ENCODE measurements around the gene MAPK6.

MAPK6 gene

DNA sequence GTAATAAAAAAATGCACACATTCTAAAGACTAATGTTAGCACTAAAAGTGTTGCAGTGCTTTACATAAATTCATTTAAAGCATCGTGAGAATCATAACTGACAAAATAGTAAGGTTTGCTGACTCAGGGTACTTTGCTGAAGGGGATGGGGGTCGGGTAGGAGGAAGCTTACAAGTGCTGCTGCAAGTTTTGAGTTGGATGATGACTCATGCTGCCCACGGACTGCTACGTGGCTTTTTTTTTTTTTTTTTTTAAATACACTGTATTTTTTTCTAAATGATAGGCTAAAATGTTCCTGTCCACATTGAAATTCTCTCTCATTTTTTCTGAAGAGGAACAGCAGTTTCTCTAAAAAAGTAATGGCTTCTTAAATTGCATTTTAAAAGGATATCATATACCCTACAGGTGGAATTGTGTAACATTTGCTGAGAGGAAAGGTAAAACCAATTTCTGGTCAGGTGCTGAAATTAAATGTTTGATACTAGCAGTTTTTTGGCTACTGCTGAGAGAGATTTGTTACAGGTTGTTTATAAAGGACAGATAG is 2.2 kb downstream of the MAPK6 start (continued):
- TF ChIP-seq, protein P1, sequence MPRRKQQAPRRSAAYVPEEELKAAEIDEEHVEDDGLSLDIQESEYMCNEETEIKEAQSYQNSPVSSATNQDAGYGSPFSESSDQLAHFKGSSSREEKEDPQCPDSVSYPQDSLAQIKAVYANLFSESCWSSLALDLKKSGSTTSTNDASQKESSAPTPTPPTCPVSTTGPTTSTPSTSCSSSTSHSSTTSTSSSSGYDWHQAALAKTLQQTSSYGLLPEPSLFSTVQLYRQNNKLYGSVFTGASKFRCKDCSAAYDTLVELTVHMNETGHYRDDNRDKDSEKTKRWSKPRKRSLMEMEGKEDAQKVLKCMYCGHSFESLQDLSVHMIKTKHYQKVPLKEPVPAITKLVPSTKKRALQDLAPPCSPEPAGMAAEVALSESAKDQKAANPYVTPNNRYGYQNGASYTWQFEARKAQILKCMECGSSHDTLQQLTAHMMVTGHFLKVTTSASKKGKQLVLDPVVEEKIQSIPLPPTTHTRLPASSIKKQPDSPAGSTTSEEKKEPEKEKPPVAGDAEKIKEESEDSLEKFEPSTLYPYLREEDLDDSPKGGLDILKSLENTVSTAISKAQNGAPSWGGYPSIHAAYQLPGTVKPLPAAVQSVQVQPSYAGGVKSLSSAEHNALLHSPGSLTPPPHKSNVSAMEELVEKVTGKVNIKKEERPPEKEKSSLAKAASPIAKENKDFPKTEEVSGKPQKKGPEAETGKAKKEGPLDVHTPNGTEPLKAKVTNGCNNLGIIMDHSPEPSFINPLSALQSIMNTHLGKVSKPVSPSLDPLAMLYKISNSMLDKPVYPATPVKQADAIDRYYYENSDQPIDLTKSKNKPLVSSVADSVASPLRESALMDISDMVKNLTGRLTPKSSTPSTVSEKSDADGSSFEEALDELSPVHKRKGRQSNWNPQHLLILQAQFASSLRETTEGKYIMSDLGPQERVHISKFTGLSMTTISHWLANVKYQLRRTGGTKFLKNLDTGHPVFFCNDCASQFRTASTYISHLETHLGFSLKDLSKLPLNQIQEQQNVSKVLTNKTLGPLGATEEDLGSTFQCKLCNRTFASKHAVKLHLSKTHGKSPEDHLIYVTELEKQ (tag by site-specific recombination; IDR thresholded peaks at IDR 0.05; ENCODE audit: borderline replicate concordance), result no peak
- TF ChIP-seq ZNF664 (tag by site-specific recombination; IDR thresholded peaks at IDR 0.05) (0 out of 2 replicates have a peak, but pooled peaks have one; percentile 28), ZNF2 (tag by site-specific recombination; IDR thresholded peaks at IDR 0.05) (peak; percentile 58; the same call in 1 of the 2 replicates), ZNF292 (tag by site-specific recombination; IDR thresholded peaks at IDR 0.05; ENCODE audit: borderline replicate concordance, low read depth) (no peak), ZEB2 (tag by site-specific recombination; IDR thresholded peaks at IDR 0.05) (peak; percentile 66), ZFP69B (tag by site-specific recombination; IDR thresholded peaks at IDR 0.05) (0 out of 2 replicates have a peak, but pooled peaks have one; percentile 14), ZNF121 (tag by site-specific recombination; IDR thresholded peaks at IDR 0.05) (no peak), BCL11A (tag by site-specific recombination; IDR thresholded peaks at IDR 0.05; ENCODE audit: low read depth) (no peak)

DNA sequence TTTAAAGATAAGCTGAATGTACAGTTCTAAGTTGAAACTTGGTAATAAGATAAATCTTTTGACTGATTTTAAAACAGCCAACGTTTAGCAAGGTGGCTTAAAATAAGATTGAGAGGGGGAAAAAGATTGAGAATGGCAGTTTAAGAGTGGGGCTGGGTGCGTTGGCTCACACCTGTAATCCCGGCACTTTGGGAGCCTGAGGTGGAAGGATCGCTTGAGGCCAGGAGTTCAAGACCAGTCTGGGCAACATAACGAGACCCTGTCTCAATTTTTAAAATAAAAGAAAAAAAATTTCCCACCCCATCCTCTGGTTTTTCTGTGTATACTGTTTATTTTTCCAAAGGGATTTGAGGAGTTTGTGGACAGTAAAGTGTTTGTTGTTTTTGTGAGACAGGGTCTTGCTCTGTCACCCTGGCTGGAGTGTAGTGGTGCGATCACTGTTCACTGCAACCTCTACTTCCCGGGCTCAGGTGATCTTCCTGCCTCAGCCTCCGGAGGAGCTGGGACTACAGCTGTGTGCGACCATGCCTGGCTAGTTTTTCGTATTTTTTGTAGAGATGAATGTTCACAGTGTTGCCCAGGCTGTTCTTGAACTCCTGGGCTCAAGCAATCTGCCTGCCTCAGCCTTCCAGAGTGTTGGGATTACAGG is 3.0 kb downstream of the MAPK6 start:
- Histone ChIP-seq H3K4me3 (ENCODE audit: low read depth, low read length) (no peak overlapping the region), H3K27ac (ENCODE audit: extremely low read depth, low read depth, low read length) (no peak overlapping the region), H3K9me3 (ENCODE audit: control insufficient read depth, insufficient read depth, low read depth, low read length) (no peaks in the 10 kb centered on the region), H3K36me3 (ENCODE audit: control insufficient read depth in 2 of 2, insufficient read depth in 1 of 2, low read length in 2 of 2) (no peaks in the 10 kb centered on the region), H3K4me1 (ENCODE audit: control insufficient read depth, insufficient read depth, low read length) (peaks cover 5% of the 10 kb centered on the region)
- POLR2A ChIA-PET, result no interaction called here
- CTCF ChIA-PET, result interaction anchor here (1.6 kb wide), 1 partner anchor 57 kb away, joined by 4 read pairs; no protein-coding TSS in a partner anchor
- TF ChIP-seq, protein P2, sequence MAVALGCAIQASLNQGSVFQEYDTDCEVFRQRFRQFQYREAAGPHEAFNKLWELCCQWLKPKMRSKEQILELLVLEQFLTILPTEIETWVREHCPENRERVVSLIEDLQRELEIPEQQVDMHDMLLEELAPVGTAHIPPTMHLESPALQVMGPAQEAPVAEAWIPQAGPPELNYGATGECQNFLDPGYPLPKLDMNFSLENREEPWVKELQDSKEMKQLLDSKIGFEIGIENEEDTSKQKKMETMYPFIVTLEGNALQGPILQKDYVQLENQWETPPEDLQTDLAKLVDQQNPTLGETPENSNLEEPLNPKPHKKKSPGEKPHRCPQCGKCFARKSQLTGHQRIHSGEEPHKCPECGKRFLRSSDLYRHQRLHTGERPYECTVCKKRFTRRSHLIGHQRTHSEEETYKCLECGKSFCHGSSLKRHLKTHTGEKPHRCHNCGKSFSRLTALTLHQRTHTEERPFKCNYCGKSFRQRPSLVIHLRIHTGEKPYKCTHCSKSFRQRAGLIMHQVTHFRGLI (tag by site-specific recombination; IDR thresholded peaks at IDR 0.05), result no peak
- TF ChIP-seq ZBTB21 (tag by site-specific recombination; IDR thresholded peaks at IDR 0.05) (no peak), GLI2 (tag by site-specific recombination; IDR thresholded peaks at IDR 0.05; ENCODE audit: borderline replicate concordance, low read depth) (no peak), TRIM28 (IDR thresholded peaks at IDR 0.05; ENCODE audit: borderline replicate concordance, low read length) (no peak), OVOL3 (tag by site-specific recombination; IDR thresholded peaks at IDR 0.05) (no peak), PRDM1 (tag by site-specific recombination; IDR thresholded peaks at IDR 0.05) (no peak), ZNF473 (tag by site-specific recombination; IDR thresholded peaks at IDR 0.05) (no peak)

DNA sequence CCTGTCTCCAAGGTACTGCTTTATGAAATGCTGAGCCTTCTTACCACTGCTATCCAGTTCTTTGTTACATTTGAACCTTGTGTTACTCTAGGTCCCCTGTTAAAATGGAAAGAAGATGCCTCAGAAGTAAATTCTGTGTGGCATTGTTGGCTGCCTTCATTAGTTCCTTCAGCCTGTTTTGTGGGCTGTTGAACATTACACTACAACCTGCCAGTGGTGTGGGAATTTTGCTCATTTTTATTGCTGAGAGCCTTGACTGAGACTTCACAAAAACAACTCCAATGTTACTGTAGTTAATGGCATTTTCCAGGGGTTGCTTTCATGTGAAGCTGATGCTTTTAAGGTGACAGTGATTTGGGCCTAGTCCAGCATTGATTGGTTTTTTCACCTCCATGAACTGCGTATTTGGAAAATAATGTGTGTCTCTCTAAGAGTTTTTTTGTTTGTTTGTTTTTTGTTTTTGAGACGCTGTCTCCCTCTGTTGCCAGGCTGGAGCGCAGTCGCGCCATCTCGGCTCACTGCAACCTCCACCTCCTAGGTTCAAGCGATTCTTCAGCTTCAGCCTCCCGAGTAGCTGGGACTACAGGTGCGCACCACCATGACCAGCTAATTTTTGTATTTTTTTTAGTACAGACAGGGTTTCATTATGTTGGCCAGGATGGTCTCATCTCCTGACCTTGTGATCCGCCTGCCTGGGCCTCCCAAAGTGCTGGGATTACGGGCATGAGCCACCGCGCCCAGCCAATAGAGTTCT is 4.3 kb downstream of the MAPK6 start:
- CTCF ChIA-PET, result interaction anchor here (1.6 kb wide), 1 partner anchor 56 kb away, joined by 4 read pairs; no protein-coding TSS in a partner anchor
- no peaks in the 10 kb centered on the region for H3K9me3 ChIP-seq (ENCODE audit: control insufficient read depth, insufficient read depth, low read depth, low read length)
- TF ChIP-seq HOXA7 (CRISPR knock-in tag; IDR thresholded peaks at IDR 0.05; ENCODE audit: borderline replicate concordance) (no peak), SP7 (tag by site-specific recombination; IDR thresholded peaks at IDR 0.05) (no peak)
- TF ChIP-seq, protein P3, sequence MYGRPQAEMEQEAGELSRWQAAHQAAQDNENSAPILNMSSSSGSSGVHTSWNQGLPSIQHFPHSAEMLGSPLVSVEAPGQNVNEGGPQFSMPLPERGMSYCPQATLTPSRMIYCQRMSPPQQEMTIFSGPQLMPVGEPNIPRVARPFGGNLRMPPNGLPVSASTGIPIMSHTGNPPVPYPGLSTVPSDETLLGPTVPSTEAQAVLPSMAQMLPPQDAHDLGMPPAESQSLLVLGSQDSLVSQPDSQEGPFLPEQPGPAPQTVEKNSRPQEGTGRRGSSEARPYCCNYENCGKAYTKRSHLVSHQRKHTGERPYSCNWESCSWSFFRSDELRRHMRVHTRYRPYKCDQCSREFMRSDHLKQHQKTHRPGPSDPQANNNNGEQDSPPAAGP (tag by site-specific recombination; IDR thresholded peaks at IDR 0.05), result no peak
- TF ChIP-seq, protein P4, sequence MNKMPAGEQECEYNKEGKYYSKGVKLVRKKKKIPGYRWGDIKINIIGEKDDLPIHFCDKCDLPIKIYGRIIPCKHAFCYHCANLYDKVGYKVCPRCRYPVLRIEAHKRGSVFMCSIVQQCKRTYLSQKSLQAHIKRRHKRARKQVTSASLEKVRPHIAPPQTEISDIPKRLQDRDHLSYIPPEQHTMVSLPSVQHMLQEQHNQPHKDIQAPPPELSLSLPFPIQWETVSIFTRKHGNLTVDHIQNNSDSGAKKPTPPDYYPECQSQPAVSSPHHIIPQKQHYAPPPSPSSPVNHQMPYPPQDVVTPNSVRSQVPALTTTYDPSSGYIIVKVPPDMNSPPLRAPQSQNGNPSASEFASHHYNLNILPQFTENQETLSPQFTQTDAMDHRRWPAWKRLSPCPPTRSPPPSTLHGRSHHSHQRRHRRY (tag by site-specific recombination; IDR thresholded peaks at IDR 0.05), result no peak

More for the DNA sequence above, 4.3 kb downstream of the MAPK6 start:
- H3K4me3 ChIP-seq (ENCODE audit: low read depth, low read length), result no peak overlapping the region
- H3K27ac ChIP-seq (ENCODE audit: extremely low read depth, low read depth, low read length), result no peak overlapping the region
- H3K4me1 ChIP-seq (ENCODE audit: control insufficient read depth, insufficient read depth, low read length), result peaks cover 5% of the 10 kb centered on the region
- POLR2A ChIA-PET, result no interaction called here
- no peaks in the 10 kb centered on the region for H3K36me3 ChIP-seq (ENCODE audit: control insufficient read depth in 2 of 2, insufficient read depth in 1 of 2, low read length in 2 of 2)
